GM23338 (cell line): ENCODE data around the gene RSL1D1.

Source experiments
- CREB1 ChIP-seq: fragments of 250-450 bp; sonication (Bioruptor Pico); IDR thresholded peaks from 2 replicates; pipeline ENCODE4 v1.5.0; 2020; ENCODE audit warnings: low read depth, mild to moderate bottlenecking, moderate library complexity
- CTCF ChIP-seq, 2 experiments: fragments of 200-600 bp in 1 of 2; sonication (generic) in 1 of 2; conservative IDR thresholded peaks; 2 replicates each; pipeline versions ENCODE4 v1.5.1 to v1.6.1; 2016 to 2017; ENCODE audit warnings: antibody characterized with exemption in 2 of 2, low read depth in 2 of 2, mild to moderate bottlenecking in 2 of 2, moderate library complexity in 1 of 2
- ETS1 ChIP-seq: IDR thresholded peaks from 2 replicates; pipeline ENCODE4 v1.6.1; 2016; ENCODE audit warnings: antibody characterized with exemption
- EZH2 ChIP-seq: fragments of 200-600 bp; sonication (generic); IDR thresholded peaks from one replicate; pipeline ENCODE4 v1.8.0; 2017; ENCODE audit warnings: antibody characterized with exemption, mild to moderate bottlenecking, low read depth; ENCODE audit not compliant: unreplicated experiment
- EZH2phosphoT487 ChIP-seq: fragments of 200-600 bp; sonication (generic); IDR thresholded peaks from one replicate; pipeline ENCODE4 v1.8.1; 2018; ENCODE audit warnings: antibody characterized with exemption; ENCODE audit not compliant: unreplicated experiment
- POLR2AphosphoS5 ChIP-seq: IDR thresholded peaks from 2 replicates; pipeline ENCODE4 v1.6.1; 2016; ENCODE audit warnings: antibody characterized with exemption, low read depth
- ZNF331 ChIP-seq: fragments of 250-450 bp; sonication (Bioruptor Pico); IDR thresholded peaks from 2 replicates; pipeline ENCODE4 v1.5.0; 2020; ENCODE audit warnings: low read depth, mild to moderate bottlenecking, moderate library complexity
- TF ChIP-seq, protein P1 (sequence below): IDR thresholded peaks from one replicate; pipeline ENCODE4 v1.6.1; 2018; ENCODE audit warnings: antibody characterized with exemption; ENCODE audit not compliant: unreplicated experiment

DNA sequence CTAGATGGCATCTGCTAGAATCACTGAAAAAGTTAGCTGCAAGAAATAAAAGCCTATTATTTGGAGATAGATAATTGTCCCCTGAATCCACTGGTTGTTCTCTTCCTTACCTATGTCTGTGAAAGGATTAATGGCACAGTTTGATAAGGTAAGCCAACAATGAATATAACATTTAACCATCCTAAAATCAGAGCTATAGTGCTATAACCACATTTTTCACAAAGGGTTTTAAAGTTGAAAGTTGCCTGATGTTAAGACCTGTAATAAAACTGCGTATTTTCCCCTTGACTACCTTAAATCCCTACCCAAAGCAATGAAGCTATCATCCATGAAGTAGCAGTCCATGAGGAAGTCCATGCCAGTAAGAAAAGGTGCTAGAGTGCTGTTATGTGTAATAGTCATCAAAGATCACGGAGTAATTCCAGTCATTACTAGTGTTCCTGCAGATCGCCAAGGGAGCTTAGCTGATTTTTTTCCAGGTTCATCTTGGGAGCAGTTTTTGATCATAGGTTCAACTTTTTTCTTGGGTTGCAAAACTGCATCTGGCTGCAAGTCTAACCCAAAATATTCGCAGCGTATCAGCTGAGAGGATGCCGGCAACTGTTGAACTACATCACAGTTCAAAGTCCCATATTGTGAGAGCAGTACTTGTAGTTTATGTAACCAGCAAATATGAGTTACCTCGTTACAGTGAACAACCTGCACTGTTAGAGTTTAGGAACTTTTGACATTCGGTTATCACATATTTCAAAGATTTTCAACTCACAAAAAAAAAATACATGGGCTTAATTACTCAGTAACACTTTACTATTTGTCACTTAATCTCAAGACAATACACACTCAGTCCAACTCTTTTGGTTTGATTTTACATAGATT is 18.2 kb upstream of the RSL1D1 start:
- TF ChIP-seq CTCF (conservative IDR thresholded peaks at IDR 0.05; ENCODE audit: low read depth in 2 of 2) (no peak), EZH2 (no peak), ZNF331 (CRISPR knock-in tag) (no peak), EZH2phosphoT487 (no peak), POLR2AphosphoS5 (no peak), CREB1 (CRISPR knock-in tag) (no peak), ETS1 (no peak)
- TF ChIP-seq, protein P1, sequence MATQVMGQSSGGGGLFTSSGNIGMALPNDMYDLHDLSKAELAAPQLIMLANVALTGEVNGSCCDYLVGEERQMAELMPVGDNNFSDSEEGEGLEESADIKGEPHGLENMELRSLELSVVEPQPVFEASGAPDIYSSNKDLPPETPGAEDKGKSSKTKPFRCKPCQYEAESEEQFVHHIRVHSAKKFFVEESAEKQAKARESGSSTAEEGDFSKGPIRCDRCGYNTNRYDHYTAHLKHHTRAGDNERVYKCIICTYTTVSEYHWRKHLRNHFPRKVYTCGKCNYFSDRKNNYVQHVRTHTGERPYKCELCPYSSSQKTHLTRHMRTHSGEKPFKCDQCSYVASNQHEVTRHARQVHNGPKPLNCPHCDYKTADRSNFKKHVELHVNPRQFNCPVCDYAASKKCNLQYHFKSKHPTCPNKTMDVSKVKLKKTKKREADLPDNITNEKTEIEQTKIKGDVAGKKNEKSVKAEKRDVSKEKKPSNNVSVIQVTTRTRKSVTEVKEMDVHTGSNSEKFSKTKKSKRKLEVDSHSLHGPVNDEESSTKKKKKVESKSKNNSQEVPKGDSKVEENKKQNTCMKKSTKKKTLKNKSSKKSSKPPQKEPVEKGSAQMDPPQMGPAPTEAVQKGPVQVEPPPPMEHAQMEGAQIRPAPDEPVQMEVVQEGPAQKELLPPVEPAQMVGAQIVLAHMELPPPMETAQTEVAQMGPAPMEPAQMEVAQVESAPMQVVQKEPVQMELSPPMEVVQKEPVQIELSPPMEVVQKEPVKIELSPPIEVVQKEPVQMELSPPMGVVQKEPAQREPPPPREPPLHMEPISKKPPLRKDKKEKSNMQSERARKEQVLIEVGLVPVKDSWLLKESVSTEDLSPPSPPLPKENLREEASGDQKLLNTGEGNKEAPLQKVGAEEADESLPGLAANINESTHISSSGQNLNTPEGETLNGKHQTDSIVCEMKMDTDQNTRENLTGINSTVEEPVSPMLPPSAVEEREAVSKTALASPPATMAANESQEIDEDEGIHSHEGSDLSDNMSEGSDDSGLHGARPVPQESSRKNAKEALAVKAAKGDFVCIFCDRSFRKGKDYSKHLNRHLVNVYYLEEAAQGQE, result no peak
